Ectodermal cell (in vitro differentiated cells): ENCODE results near the gene CLEC11A.
"Not testable (repeated sequence)": the region's sequence is repeated elsewhere in the genome, so short reads cannot be mapped to it uniquely, and the experiment has no call there.

ENCODE experiments used
- H3K27ac ChIP-seq: 2 replicates; pipeline ENCODE4 v1.7.0; 2013; ENCODE audit warnings: mild to moderate bottlenecking, low read depth, low read length; ENCODE audit not compliant: insufficient read depth, poor library complexity, severe bottlenecking
- H3K27me3 ChIP-seq: 2 replicates; pipeline ENCODE4 v1.7.0; 2013; ENCODE audit warnings: mild to moderate bottlenecking, low read length; ENCODE audit not compliant: insufficient read depth, control insufficient read depth, poor library complexity, severe bottlenecking
- H3K36me3 ChIP-seq: one replicate; pipeline ENCODE4 v1.7.0; 2013; ENCODE audit warnings: low read length; ENCODE audit not compliant: control insufficient read depth, insufficient read depth
- H3K4me1 ChIP-seq: one replicate; pipeline ENCODE4 v1.7.0; 2013; ENCODE audit warnings: low read length; ENCODE audit not compliant: control insufficient read depth, insufficient read depth
- H3K4me3 ChIP-seq: 2 replicates; pipeline ENCODE4 v1.7.0; 2013; ENCODE audit warnings: low read depth, low read length, control low read depth; ENCODE audit not compliant: insufficient read depth
- H3K9me3 ChIP-seq: 2 replicates; pipeline ENCODE4 v1.7.0; 2013; ENCODE audit warnings: mild to moderate bottlenecking, low read length, moderate library complexity; ENCODE audit not compliant: control insufficient read depth
- WGBS, 2 experiments: methylation state at CpG; one replicate each; pipeline ENCODE4 v1.1.7; 2013; ENCODE audit warnings: missing lambda C conversion rate in 2 of 2; 5-methylcytosine and 5-hydroxymethylcytosine counted together

The CLEC11A gene

DNA sequence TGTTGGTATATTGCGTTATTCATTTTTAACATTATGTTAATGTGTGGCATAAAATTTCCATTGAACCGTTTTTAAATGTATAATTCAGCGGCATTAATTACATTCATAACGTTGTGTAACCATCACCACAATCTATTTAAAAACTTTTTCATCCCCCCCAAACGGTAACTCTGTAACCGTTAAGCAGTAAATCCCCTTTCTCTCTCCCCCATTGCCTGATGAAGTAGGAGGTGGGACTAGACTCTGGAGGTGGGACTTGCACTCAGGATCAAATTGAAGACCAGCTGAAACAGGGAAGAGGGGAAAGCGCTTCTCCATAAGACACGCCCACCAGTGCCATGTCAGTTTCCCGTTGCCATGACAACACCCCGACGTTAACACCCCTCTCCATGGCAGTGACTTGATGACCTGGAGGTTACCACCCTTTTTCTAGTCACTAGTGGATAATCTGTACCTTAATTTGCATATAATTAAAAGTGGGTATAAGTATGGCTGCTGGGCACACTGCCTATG lies 16.8 kb downstream of the CLEC11A start:
- H3K36me3 ChIP-seq = no peaks in the 10 kb centered on the region
- H3K27me3 ChIP-seq = no peaks in the 10 kb centered on the region
- H3K27ac ChIP-seq = no peak overlapping the region
- 75 to 84% methylated on average over 6 to 11 of the region's 11 CpGs for WGBS, 2 experiments
- H3K9me3 ChIP-seq = peaks cover 3% of the 10 kb centered on the region
- no peaks in the 10 kb centered on the region for H3K4me1 ChIP-seq
- no peak overlapping the region for H3K4me3 ChIP-seq

DNA sequence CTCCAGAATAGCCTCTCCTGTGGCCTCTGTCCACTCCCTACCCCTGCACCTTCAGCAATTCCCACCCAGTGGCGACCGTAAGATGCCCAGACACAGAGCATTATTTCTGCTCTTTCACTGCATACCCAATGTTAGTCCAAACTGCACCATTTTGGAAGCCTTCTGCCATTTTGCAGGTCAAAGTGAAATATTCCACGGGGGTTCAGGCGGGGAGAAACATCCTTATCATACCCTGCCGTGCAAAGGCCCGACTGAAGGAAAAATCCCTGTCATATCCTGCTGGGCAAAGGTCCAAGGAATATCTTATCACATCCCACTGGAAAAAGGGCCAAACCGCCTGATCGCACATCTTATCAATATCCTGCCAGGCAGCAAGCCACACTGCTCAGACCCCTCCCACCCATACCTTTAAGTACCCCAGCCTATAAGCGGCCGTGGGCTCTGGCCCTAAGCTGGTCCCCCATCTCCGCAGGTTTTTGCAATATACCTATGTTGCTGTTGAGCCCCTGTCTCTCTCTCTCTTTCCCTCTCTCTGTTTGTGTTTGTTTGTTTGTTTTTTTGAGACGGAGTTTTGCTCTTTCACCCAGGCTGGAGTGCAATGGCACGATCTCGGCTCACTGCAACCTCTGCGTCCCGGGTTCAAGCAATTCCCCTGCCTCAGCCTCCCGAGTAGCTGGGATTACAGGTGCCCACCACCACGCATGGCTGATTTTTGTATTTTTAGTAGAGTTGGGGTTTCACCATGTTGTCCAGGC lies 18.2 kb downstream of the CLEC11A start:
- 78 to 80% methylated on average over 18 of the region's 18 CpGs for whole genome bisulfite sequencing, 2 experiments
- no peaks in the 10 kb centered on the region for H3K4me1 ChIP-seq
- H3K27ac ChIP-seq = no peak overlapping the region
- H3K9me3 ChIP-seq = peaks cover 3% of the 10 kb centered on the region
- H3K36me3 ChIP-seq = no peaks in the 10 kb centered on the region
- H3K4me3 ChIP-seq = no peak overlapping the region
- H3K27me3 ChIP-seq = no peaks in the 10 kb centered on the region

DNA sequence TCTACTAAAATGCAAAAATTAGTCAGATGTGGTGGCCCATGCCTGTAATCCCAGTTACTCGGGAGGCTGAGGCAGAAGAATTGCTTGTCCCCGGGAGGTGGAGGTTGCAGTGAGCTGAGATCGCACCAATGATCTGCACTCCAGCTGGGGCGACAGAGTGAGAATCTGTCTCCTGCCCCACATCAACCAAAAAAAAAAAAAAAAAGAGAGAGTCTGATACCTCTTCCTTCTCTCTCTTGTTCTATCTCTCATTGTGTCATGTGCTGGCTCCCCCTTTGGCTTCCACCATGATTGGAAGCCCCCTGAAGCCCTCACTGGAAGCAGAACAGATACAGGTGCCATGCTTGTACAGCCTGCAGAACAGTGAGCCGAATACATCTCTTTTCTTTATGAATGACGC lies 20.4 kb downstream of the CLEC11A start:
- Histone ChIP-seq H3K4me3 (no peak overlapping the region), H3K4me1 (no peaks in the 10 kb centered on the region), H3K36me3 (no peaks in the 10 kb centered on the region), H3K9me3 (peaks cover 3% of the 10 kb centered on the region), H3K27ac (no peak overlapping the region), H3K27me3 (no peaks in the 10 kb centered on the region)
- 83 to 85% methylated on average over 6 of the region's 6 CpGs for WGBS, 2 experiments

DNA sequence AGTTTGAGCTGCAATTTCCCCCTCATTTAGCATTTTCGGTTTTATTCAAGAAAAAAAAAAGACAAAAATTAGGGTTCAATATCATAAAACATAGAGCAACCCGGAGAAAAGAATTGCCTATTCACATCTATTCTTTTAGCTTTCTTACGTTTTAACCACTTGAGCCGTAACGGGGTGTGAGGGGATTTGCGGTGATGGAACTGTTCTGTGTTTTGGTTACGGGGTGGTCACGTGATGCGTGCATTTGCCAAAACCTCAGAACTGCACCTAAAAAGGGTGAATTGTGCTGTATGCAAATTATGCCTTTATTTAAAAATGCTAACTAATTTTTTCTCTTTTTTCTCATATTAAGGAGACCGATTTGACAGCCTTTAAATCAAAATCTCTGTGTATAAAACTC lies 22.1 kb downstream of the CLEC11A start:
- Histone ChIP-seq H3K27me3 (no peaks in the 10 kb centered on the region), H3K27ac (no peak overlapping the region), H3K4me1 (no peaks in the 10 kb centered on the region), H3K9me3 (peaks cover under 1% of the 10 kb centered on the region), H3K4me3 (no peak overlapping the region), H3K36me3 (no peaks in the 10 kb centered on the region)
- 76 to 77% methylated on average over 10 of the region's 10 CpGs for WGBS, 2 experiments

DNA sequence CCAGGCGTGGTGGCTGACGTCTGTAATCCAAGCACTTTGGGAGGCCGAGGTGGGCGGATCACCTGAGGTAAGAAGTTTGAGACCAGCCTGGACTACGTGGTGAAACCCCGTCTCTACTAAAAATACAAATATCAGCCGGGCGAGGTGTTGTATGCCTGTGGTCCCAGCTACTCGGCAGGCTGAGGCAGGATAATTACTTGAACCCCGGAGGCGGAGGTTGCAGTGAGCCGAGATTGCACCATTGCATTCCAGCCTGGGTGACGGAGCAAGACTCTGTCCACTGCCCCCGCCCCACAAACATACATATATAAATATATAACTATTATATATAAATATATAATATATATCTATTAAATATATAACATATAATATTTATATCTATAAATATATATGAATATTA lies 24.0 kb downstream of the CLEC11A start:
- not testable (repeated sequence) for H3K4me3 ChIP-seq, H3K27me3 ChIP-seq, H3K4me1 ChIP-seq, H3K27ac ChIP-seq, H3K9me3 ChIP-seq, H3K36me3 ChIP-seq
- WGBS, 2 experiments = 91 to 93% methylated on average over 12 of the region's 14 CpGs

DNA sequence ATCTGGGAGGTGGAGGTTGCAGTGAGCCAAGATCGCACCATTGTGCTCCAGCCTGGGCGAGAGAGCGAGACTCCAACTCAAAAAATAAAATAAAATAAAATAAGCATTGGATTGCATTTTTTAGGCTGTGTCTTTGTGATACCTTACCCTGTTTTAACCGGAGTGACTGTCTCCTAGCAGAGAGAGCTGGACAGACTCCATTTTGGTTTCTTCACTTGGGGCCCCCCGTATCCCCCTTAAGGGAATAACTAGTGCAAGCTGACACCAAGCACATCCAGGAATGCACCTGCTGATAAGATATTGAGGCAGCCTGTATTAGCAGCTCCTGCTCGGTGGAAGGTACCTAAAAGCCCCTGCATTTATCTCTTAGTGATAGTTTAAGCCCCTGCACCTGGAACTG lies 26.3 kb downstream of the CLEC11A start:
- Histone ChIP-seq H3K9me3 (no peaks in the 10 kb centered on the region), H3K36me3 (no peaks in the 10 kb centered on the region), H3K4me3 (no peak overlapping the region), H3K27me3 (no peaks in the 10 kb centered on the region), H3K4me1 (no peaks in the 10 kb centered on the region), H3K27ac (no peak overlapping the region)
- 85 to 87% methylated on average over 4 to 6 of the region's 6 CpGs for WGBS, 2 experiments

DNA sequence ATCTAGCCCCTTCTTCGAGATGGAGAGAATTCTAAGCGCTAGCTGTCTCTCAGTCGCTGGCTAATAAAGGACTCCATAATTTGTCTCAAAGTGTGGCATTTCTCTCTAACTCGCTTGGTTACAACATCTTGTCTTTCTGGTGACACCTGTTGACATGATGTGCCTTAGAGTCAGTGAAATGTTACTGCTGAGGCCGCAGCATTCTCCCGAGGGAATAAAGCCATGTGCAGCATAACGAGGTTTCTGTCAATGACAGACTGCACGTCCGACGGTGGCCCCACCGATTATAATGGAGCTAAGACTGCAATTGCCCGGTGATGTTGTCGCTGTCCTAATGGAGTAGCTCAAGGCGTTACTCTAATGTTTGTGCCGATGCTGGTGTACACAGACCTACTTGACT lies 26.8 kb downstream of the CLEC11A start:
- Histone ChIP-seq H3K4me1 (no peaks in the 10 kb centered on the region), H3K27me3 (no peaks in the 10 kb centered on the region), H3K36me3 (no peaks in the 10 kb centered on the region), H3K27ac (no peak overlapping the region), H3K4me3 (no peak overlapping the region), H3K9me3 (no peaks in the 10 kb centered on the region)
- WGBS, 2 experiments = 87 to 88% methylated on average over 15 of the region's 15 CpGs

DNA sequence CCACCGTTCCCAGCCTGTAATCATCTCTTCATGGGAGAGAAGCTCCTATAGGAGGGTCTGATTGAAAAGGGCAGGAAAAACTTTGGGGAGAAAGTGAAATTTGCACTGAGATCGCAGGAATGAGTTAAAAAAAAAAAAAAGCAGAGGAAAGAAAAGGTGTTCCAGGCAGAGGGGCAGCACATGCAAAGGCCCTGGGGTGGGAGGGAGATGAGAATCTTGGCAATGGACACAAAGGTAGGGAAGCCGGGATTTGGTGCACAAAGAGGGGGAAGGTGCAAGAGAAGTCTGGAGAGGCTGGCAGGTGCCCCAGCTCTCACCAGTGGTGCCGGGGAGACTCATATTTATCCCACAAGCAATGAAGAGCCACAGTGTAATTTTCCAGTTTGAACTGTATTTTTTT lies 30.7 kb downstream of the CLEC11A start:
- Histone ChIP-seq H3K36me3 (no peaks in the 10 kb centered on the region), H3K9me3 (no peaks in the 10 kb centered on the region), H3K27me3 (no peaks in the 10 kb centered on the region), H3K4me3 (no peak overlapping the region), H3K27ac (no peak overlapping the region), H3K4me1 (no peaks in the 10 kb centered on the region)
- WGBS, 2 experiments = 82 to 93% methylated on average over 4 of the region's 4 CpGs

DNA sequence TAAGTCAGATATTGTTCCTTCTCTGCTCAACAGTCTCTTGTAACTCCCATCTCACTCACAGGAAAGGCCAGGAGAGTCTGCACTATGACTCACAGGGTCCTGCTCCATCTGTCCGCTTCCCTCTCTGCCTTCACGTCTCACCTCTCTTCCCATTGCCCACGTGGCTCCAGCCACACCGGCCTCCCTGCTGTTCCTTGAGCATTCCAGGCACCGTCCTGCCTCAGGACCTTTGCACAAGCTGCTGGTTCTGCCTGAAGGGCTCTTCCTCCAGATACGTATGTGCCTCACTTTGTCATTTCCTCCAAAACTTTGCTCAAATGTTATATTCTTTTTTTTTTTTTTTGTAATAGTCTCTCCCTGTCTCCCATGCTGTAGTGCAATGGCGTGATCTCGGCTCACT lies 33.1 kb downstream of the CLEC11A start:
- not testable (repeated sequence) for H3K36me3 ChIP-seq, H3K27ac ChIP-seq, H3K4me1 ChIP-seq, H3K9me3 ChIP-seq, H3K4me3 ChIP-seq, H3K27me3 ChIP-seq
- 65 to 67% methylated on average over 8 of the region's 8 CpGs for WGBS, 2 experiments

DNA sequence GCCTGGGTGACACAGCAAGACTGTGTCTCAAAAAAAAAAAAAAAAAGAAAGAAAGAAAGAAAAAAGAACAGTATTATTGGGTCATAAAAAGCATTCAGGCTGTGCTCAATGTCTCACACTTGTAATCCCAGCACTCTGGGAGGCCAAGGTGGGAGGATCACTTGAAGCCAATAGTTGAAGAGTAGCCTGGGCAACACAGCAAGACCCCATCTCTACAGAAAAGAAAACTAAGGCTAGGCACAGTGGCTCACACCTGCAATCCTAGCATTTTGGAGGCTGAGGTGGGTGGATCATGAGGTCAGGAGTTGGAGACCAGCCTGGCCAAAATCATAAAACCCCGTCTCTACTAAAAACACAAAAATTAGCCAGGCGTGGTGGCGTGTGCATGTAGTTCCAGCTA lies 34.5 kb downstream of the CLEC11A start:
- not testable (repeated sequence) for H3K27me3 ChIP-seq, H3K27ac ChIP-seq, H3K36me3 ChIP-seq, H3K9me3 ChIP-seq, H3K4me3 ChIP-seq, H3K4me1 ChIP-seq
- WGBS, 2 experiments = 86 to 95% methylated on average over 3 of the region's 3 CpGs

DNA sequence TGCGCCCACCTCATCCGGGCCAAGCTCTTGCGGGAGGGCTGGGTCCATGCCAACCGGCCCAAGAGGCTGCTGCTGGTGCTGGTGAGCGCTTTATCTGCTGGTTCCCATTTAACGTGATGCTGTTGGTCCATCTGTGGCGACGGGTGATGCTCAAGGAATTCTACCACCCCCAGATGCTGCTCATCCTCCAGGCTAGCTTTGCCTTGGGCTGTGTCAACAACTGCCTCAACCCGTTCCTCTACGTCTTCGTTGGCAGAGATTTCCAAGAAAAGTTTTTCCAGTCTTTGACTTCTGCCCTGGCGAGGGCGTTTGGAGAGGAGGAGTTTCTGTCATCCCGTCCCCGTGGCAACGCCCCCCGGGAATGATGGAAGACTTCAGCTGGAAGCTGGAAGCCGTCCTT lies 35.9 kb downstream of the CLEC11A start:
- H3K27me3 ChIP-seq, H3K36me3 ChIP-seq, H3K4me3 ChIP-seq, H3K27ac ChIP-seq, H3K9me3 ChIP-seq, H3K4me1 ChIP-seq: not testable (repeated sequence)
- WGBS, 2 experiments = 91 to 93% methylated on average over 11 of the region's 18 CpGs
